Endothelial cell of umbilical vein (primary cell): ENCODE measurements around the gene ZNF385D.

Source experiments
- EZH2 ChIP-seq: IDR thresholded peaks from 2 replicates; pipeline ENCODE4 v1.6.1; 2012; ENCODE audit warnings: borderline replicate concordance, low read depth, mild to moderate bottlenecking, moderate library complexity, low read length, inconsistent platforms; ENCODE audit not compliant: severe bottlenecking
- FOS ChIP-seq: IDR thresholded peaks from 2 replicates; pipeline ENCODE4 v1.6.1; 2011; ENCODE audit warnings: mild to moderate bottlenecking, low read length, moderate library complexity, borderline replicate concordance; ENCODE audit not compliant: insufficient read depth
- JUN ChIP-seq: IDR thresholded peaks from 2 replicates; pipeline ENCODE4 v1.6.1; 2011; ENCODE audit warnings: borderline replicate concordance, low read depth; ENCODE audit not compliant: insufficient read length, insufficient read depth
- MYC ChIP-seq: IDR thresholded peaks from one replicate; pipeline ENCODE4 v1.6.1; 2011; ENCODE audit warnings: mild to moderate bottlenecking, low read depth, low read length
- POLR2A ChIP-seq: IDR thresholded peaks from 2 replicates; pipeline ENCODE4 v1.6.1; 2012; ENCODE audit warnings: low read depth, mild to moderate bottlenecking, control low read depth, low read length
- POLR2AphosphoS5 ChIP-seq: IDR thresholded peaks from 2 replicates; pipeline ENCODE4 v1.6.1; 2012; ENCODE audit warnings: low read depth, mild to moderate bottlenecking, control low read depth, low read length, moderate library complexity; ENCODE audit not compliant: insufficient read depth
- TF ChIP-seq, protein P1 (sequence below), 2 donors: IDR thresholded peaks; 1 replicate in 1 of 2; 2 replicates in 1 of 2; pipeline ENCODE4 v1.5.1; 2011; ENCODE audit warnings: low read length in 2 of 2, mild to moderate bottlenecking in 2 of 2, moderate library complexity in 2 of 2, control low read depth in 1 of 2, inconsistent platforms in 1 of 2, low read depth in 1 of 2; ENCODE audit not compliant: insufficient read depth in 1 of 2; ENCODE audit errors: extremely low read depth in 1 of 2
- TF ChIP-seq, protein P2 (sequence below): IDR thresholded peaks from 2 replicates; pipeline ENCODE4 v1.6.1; 2011; ENCODE audit not compliant: insufficient read depth, insufficient read length

DNA sequence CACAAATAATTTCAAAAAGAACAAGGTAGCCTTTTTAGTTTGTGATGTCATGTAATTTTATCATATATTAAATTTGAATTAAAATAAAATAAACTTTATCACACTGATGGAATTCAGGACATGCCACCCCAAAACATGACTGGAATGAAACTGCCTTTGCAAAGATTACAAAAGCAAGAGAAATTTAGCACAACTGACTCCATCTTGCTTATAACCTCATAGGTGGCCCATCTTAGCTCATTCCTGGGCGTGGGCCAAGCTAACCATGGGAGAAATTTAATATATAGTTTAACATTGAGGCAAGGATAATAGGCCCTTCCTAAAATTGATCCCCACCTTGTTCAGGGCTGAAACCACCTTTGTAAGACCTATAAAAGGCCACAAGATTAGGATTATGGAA, 235.6 kb downstream of the ZNF385D start:
- TF ChIP-seq EZH2: no peak
- TF ChIP-seq, protein P1, sequence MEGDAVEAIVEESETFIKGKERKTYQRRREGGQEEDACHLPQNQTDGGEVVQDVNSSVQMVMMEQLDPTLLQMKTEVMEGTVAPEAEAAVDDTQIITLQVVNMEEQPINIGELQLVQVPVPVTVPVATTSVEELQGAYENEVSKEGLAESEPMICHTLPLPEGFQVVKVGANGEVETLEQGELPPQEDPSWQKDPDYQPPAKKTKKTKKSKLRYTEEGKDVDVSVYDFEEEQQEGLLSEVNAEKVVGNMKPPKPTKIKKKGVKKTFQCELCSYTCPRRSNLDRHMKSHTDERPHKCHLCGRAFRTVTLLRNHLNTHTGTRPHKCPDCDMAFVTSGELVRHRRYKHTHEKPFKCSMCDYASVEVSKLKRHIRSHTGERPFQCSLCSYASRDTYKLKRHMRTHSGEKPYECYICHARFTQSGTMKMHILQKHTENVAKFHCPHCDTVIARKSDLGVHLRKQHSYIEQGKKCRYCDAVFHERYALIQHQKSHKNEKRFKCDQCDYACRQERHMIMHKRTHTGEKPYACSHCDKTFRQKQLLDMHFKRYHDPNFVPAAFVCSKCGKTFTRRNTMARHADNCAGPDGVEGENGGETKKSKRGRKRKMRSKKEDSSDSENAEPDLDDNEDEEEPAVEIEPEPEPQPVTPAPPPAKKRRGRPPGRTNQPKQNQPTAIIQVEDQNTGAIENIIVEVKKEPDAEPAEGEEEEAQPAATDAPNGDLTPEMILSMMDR (IDR thresholded peaks at IDR 0.05; ENCODE audit: extremely low read depth in 1 of 2, insufficient read depth in 1 of 2, low read depth in 1 of 2, low read length in 2 of 2): no peak
- TF ChIP-seq POLR2A: no peak
- TF ChIP-seq, protein P2, sequence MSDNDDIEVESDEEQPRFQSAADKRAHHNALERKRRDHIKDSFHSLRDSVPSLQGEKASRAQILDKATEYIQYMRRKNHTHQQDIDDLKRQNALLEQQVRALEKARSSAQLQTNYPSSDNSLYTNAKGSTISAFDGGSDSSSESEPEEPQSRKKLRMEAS: no peak
- TF ChIP-seq JUN: no peak
- TF ChIP-seq POLR2AphosphoS5: no peak
- TF ChIP-seq FOS: no peak
- no peak for TF ChIP-seq MYC
